A549 (cell line): ENCODE measurements around the gene LRRC71. TPM values are rescaled to one million over a fixed set of nuclear protein-coding genes. Genes with fewer than 3 reads are reported as not detected.

Source experiments
- ATAC-seq, 2 experiments: fragments of 200-7000 bp in 1 of 2; fragments of >200 bp in 1 of 2; cut with Nextera tagmentation in 1 of 2; cut with Tn5 transposase in 1 of 2; 3 replicates each; pipeline versions ENCODE4 v1.8.0 to v1.9.1; 2018 to 2020; ENCODE audit warnings: mild to moderate bottlenecking in 1 of 2, moderate library complexity in 1 of 2
- CTCF ChIA-PET: fragments of 300-600 bp; sonication (Branson Sonifier 250); formaldehyde crosslinking; extraction: SDS; loops from one replicate; lab custom pipeline; 2021; ENCODE audit warnings: antibody characterized with exemption, inconsistent platforms; lab: Yijun Ruan, JAX
- POLR2A ChIA-PET: fragments of 350-600 bp; formaldehyde crosslinking; extraction: SDS; loops from one replicate; lab custom pipeline; 2021; ENCODE audit warnings: antibody characterized with exemption, inconsistent platforms; lab: Yijun Ruan, JAX
- DNase-seq, 2 experiments: peaks; one replicate each; pipeline versions ENCODE4 v3.0.0 to v3.0.0-alpha.2; 2011 to 2016; ENCODE audit warnings: low read depth in 1 of 2, low spot score in 1 of 2
- FAIRE-seq: peaks from 2 replicates; lab custom pipeline; 2011; peaks lifted over from hg19 to GRCh38; lab: Jason Lieb, UNC
- H3K27ac ChIP-seq, 2 experiments: fragments of >200 bp; sonication (Bioruptor Twin); formaldehyde crosslinking; 3 replicates each; pipeline ENCODE4 v1.5.1; 2016 to 2017
- H3K4me1 ChIP-seq: fragments of >200 bp; sonication (Bioruptor Twin); formaldehyde crosslinking; 3 replicates; pipeline ENCODE4 v1.6.1; 2016
- H3K4me2 ChIP-seq: fragments of >200 bp; sonication (Bioruptor Twin); formaldehyde crosslinking; 3 replicates; pipeline ENCODE4 v1.6.1; 2016
- H3K4me3 ChIP-seq: fragments of >200 bp; sonication (Bioruptor Twin); formaldehyde crosslinking; 3 replicates; pipeline ENCODE4 v1.5.1; 2016
- H3K9me3 ChIP-seq: fragments of >200 bp; sonication (Bioruptor Twin); formaldehyde crosslinking; 3 replicates; pipeline ENCODE4 v1.6.1; 2016
- CBX2 ChIP-seq: fragments of 200-600 bp; sonication (generic); IDR thresholded peaks from 2 replicates; pipeline ENCODE4 v1.6.1; 2016; ENCODE audit warnings: low read depth, mild to moderate bottlenecking, borderline replicate concordance
- CBX8 ChIP-seq: fragments of 200-600 bp; sonication (generic); IDR thresholded peaks from 2 replicates; pipeline ENCODE4 v1.6.1; 2016
- EHF ChIP-seq: fragments of 250-450 bp; sonication (Bioruptor Pico); IDR thresholded peaks from 2 replicates; pipeline ENCODE4 v1.5.0; 2020; ENCODE audit warnings: mild to moderate bottlenecking
- EHMT2 ChIP-seq: fragments of 200-600 bp; sonication (generic); IDR thresholded peaks from 2 replicates; pipeline ENCODE4 v1.6.1; 2016; ENCODE audit warnings: antibody characterized with exemption, low read depth, mild to moderate bottlenecking, moderate library complexity
- EP300 ChIP-seq, 2 experiments: fragments of >200 bp; sonication (Bioruptor Twin); formaldehyde crosslinking; IDR thresholded peaks; 2 replicates in 1 of 2; 3 replicates in 1 of 2; pipeline ENCODE4 v1.6.1; 2016 to 2017
- FOSB ChIP-seq: fragments of 250-450 bp; sonication (Bioruptor Pico); IDR thresholded peaks from 2 replicates; pipeline ENCODE4 v1.5.0; 2020; ENCODE audit warnings: mild to moderate bottlenecking, moderate library complexity
- FOSL2 ChIP-seq, 2 experiments: fragments of 450-650 bp in 1 of 2; fragments of >200 bp in 1 of 2; sonication (Bioruptor Twin) in 1 of 2; formaldehyde crosslinking; IDR thresholded peaks; 2 replicates each; pipeline versions ENCODE4 v1.5.0 to v1.6.1; 2016 to 2020; ENCODE audit warnings: mild to moderate bottlenecking in 1 of 2, moderate library complexity in 1 of 2
- FOXS1 ChIP-seq: fragments of 250-450 bp; sonication (Bioruptor Pico); IDR thresholded peaks from 2 replicates; pipeline ENCODE4 v1.5.0; 2020; ENCODE audit warnings: mild to moderate bottlenecking, moderate library complexity
- GATA3 ChIP-seq: IDR thresholded peaks from 2 replicates; pipeline ENCODE4 v1.6.1; 2012; ENCODE audit warnings: borderline replicate concordance
- HDAC2 ChIP-seq: fragments of 200-600 bp; sonication (generic); IDR thresholded peaks from 2 replicates; pipeline ENCODE4 v1.6.1; 2016
- HEYL ChIP-seq: fragments of 250-450 bp; sonication (Bioruptor Pico); IDR thresholded peaks from 2 replicates; pipeline ENCODE4 v1.8.0; 2021; ENCODE audit warnings: mild to moderate bottlenecking, moderate library complexity
- HOXB13 ChIP-seq: fragments of 250-450 bp; sonication (Bioruptor Pico); IDR thresholded peaks from 2 replicates; pipeline ENCODE4 v1.5.0; 2020; ENCODE audit warnings: low read depth, mild to moderate bottlenecking, moderate library complexity
- JUN ChIP-seq, 2 experiments: fragments of >200 bp; sonication (Bioruptor Twin); formaldehyde crosslinking; IDR thresholded peaks; 2 replicates in 1 of 2; 3 replicates in 1 of 2; pipeline ENCODE4 v1.6.1; 2016 to 2017
- JUNB ChIP-seq: fragments of >200 bp; sonication (Bioruptor Twin); formaldehyde crosslinking; IDR thresholded peaks from 2 replicates; pipeline ENCODE4 v1.6.1; 2016
- MAFK ChIP-seq: fragments of 450-650 bp; IDR thresholded peaks from 2 replicates; pipeline ENCODE4 v1.6.1; 2014; ENCODE audit not compliant: partially characterized antibody
- MYC ChIP-seq: IDR thresholded peaks from 2 replicates; pipeline ENCODE4 v1.6.1; 2012; ENCODE audit warnings: mild to moderate bottlenecking, inconsistent platforms, low read length, improper control_type of control experiment, borderline replicate concordance
- NPAS2 ChIP-seq: fragments of 250-450 bp; sonication (Bioruptor Pico); IDR thresholded peaks from 2 replicates; pipeline ENCODE4 v1.8.0; 2022; ENCODE audit warnings: mild to moderate bottlenecking, moderate library complexity, borderline replicate concordance
- PHF8 ChIP-seq: fragments of 200-600 bp; sonication (generic); IDR thresholded peaks from 2 replicates; pipeline ENCODE4 v1.6.1; 2016; ENCODE audit warnings: low read depth, mild to moderate bottlenecking, antibody characterized with exemption, moderate library complexity, borderline replicate concordance
- POLR2AphosphoS2 ChIP-seq: conservative IDR thresholded peaks from 2 replicates; pipeline ENCODE4 v1.6.1; 2012; ENCODE audit warnings: low read length, improper control_type of control experiment, inconsistent platforms
- RCOR1 ChIP-seq: fragments of 150-350 bp; IDR thresholded peaks from 2 replicates; pipeline ENCODE4 v1.6.1; 2014; ENCODE audit warnings: antibody characterized with exemption, low read length, low read depth
- RFX5 ChIP-seq: fragments of 450-650 bp; IDR thresholded peaks from 2 replicates; pipeline ENCODE4 v1.7.1; 2014; ENCODE audit warnings: antibody characterized with exemption, mild to moderate bottlenecking, moderate library complexity
- RNF2 ChIP-seq: fragments of 200-600 bp; sonication (generic); IDR thresholded peaks from 2 replicates; pipeline ENCODE4 v1.6.1; 2016; ENCODE audit warnings: low read depth, mild to moderate bottlenecking, antibody characterized with exemption, moderate library complexity, borderline replicate concordance
- SMC3 ChIP-seq: fragments of >200 bp; sonication (Bioruptor Twin); formaldehyde crosslinking; IDR thresholded peaks from 3 replicates; pipeline ENCODE4 v1.6.1; 2018; ENCODE audit warnings: inconsistent platforms
- SREBF2 ChIP-seq: fragments of 450-650 bp; IDR thresholded peaks from 2 replicates; pipeline ENCODE4 v1.6.1; 2014; ENCODE audit warnings: mild to moderate bottlenecking, moderate library complexity
- TFCP2L1 ChIP-seq: fragments of 250-450 bp; sonication (Bioruptor Pico); IDR thresholded peaks from 2 replicates; pipeline ENCODE4 v1.5.0; 2021; ENCODE audit warnings: mild to moderate bottlenecking
- ZC3H11A ChIP-seq: fragments of 450-650 bp; IDR thresholded peaks from 2 replicates; pipeline ENCODE4 v1.6.1; 2014; ENCODE audit warnings: antibody characterized with exemption, mild to moderate bottlenecking
- ZFP36 ChIP-seq: fragments of 450-650 bp; IDR thresholded peaks from 2 replicates; pipeline ENCODE4 v1.6.1; 2014; ENCODE audit warnings: borderline replicate concordance; ENCODE audit not compliant: partially characterized antibody
- ZNF302 ChIP-seq: fragments of 250-450 bp; sonication (Bioruptor Pico); IDR thresholded peaks from 2 replicates; pipeline ENCODE4 v1.9.0; 2021; ENCODE audit warnings: inconsistent platforms, mild to moderate bottlenecking, moderate library complexity
- whole genome bisulfite sequencing: methylation state at CpG from one replicate; pipeline ENCODE4 v1.1.6; 2017; ENCODE audit errors: missing lambda C conversion rate; 5-methylcytosine and 5-hydroxymethylcytosine counted together
- polyA plus RNA-seq, 4 experiments: library from polyadenylated mRNA; depleted of rRNA in 3 of 4; stranded (reverse); fragments of >200 nt; fragmentation: RNase III in 1 of 4; extraction: RNeasy Plus Mini Kit Qiagen cat#74134 plus additional on column Dnase treatment in 1 of 4; gene quantifications; 2 replicates in 3 of 4; 3 replicates in 1 of 4; pipeline ENCODE4 v1.2.3, GENCODE V29; 2011 to 2017
- TF ChIP-seq, protein P1 (sequence below): fragments of 250-450 bp; sonication (Bioruptor Pico); IDR thresholded peaks from 2 replicates; pipeline ENCODE4 v1.5.0; 2021; ENCODE audit warnings: mild to moderate bottlenecking, moderate library complexity, borderline replicate concordance
- TF ChIP-seq, protein P2 (sequence below): fragments of 450-650 bp; IDR thresholded peaks from 2 replicates; pipeline ENCODE4 v1.6.1; 2014; ENCODE audit warnings: antibody characterized with exemption
- TF ChIP-seq, protein P3 (sequence below): IDR thresholded peaks from 2 replicates; pipeline ENCODE4 v1.6.1; 2012
- TF ChIP-seq, protein P4 (sequence below): IDR thresholded peaks from 2 replicates; pipeline ENCODE4 v1.6.1; 2012; ENCODE audit warnings: low read depth, borderline replicate concordance

The LRRC71 gene
- polyA plus RNA-seq, 2 of the 4 experiments (the other 2 are of a cell fraction), result 0.10 TPM; not detected in 1

DNA sequence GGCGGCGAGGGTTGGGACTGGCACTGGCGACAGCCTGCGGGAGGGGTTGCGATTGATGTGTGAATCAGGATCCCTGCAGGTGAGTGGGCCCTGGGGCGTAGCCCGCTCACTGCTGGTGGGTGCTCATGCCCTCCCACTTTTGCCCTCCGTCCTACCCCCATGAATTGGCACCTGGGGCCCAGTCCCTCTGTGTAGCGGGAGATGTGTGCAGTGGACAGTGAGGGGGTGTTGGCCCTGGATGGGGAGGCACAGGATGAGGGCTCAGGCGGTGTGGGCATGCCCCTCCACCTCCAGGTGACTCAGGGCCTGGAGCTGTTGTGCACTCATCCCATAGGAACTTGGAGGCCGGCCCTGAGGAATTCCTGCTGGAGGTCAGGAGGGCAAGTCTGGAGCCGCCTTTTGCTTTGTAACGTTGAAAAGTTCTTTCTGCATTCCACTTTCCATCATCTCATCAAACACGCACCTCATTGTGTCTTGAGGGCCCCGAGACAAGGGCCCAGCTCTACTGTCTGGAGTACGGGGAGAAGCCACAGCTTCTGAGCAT is 23.9 kb upstream of the LRRC71 start:
- Histone ChIP-seq H3K4me1 (peaks cover 72% of the 10 kb centered on the region), H3K9me3 (no peaks in the 10 kb centered on the region), H3K27ac (peak overlapping the region; percentile 88 to 93), H3K4me2 (peak overlapping the region; percentile 86), H3K4me3 (peak overlapping the region; percentile 1; the same call in 1 of the 3 replicates)
- DNase-seq, result peak; percentile 90 to 96
- TF ChIP-seq EHMT2 (no peak), TFCP2L1 (CRISPR knock-in tag) (no peak), ZC3H11A (no peak), CBX2 (no peak), FOSL2 (IDR thresholded peaks at IDR 0.05) (peak; percentile 63; the same call in 1 of the 2 replicates), FOSL2 (CRISPR knock-in tag; IDR thresholded peaks at IDR 0.05) (peak; percentile 92), FOSB (CRISPR knock-in tag) (no peak), RCOR1 (no peak), SREBF2 (no peak), SMC3 (no peak), CBX8 (no peak), JUN (IDR thresholded peaks at IDR 0.05) (peak; percentile 51 to 70; a peak in 4 of 5 replicates), GATA3 (peak; percentile 66; the same call in 1 of the 2 replicates), POLR2AphosphoS2 (no peak), FOXS1 (CRISPR knock-in tag) (no peak), ZNF302 (CRISPR knock-in tag) (no peak), HDAC2 (no peak), EHF (CRISPR knock-in tag) (no peak), MAFK (no peak), MYC (no peak), RNF2 (no peak), PHF8 (no peak), EP300 (IDR thresholded peaks at IDR 0.05) (peak in 1 of 2 experiments; percentile 50; a peak in 2 of 5 replicates), JUNB (peak; percentile 63), NPAS2 (CRISPR knock-in tag) (no peak), RFX5 (no peak), ZFP36 (no peak), HOXB13 (CRISPR knock-in tag) (0 out of 2 replicates have a peak, but pooled peaks have one; percentile 11), HEYL (CRISPR knock-in tag) (no peak)
- TF ChIP-seq, protein P1, sequence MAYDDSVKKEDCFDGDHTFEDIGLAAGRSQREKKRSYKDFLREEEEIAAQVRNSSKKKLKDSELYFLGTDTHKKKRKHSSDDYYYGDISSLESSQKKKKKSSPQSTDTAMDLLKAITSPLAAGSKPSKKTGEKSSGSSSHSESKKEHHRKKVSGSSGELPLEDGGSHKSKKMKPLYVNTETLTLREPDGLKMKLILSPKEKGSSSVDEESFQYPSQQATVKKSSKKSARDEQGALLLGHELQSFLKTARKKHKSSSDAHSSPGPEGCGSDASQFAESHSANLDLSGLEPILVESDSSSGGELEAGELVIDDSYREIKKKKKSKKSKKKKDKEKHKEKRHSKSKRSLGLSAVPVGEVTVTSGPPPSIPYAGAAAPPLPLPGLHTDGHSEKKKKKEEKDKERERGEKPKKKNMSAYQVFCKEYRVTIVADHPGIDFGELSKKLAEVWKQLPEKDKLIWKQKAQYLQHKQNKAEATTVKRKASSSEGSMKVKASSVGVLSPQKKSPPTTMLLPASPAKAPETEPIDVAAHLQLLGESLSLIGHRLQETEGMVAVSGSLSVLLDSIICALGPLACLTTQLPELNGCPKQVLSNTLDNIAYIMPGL (CRISPR knock-in tag), result no peak
- TF ChIP-seq, protein P2, sequence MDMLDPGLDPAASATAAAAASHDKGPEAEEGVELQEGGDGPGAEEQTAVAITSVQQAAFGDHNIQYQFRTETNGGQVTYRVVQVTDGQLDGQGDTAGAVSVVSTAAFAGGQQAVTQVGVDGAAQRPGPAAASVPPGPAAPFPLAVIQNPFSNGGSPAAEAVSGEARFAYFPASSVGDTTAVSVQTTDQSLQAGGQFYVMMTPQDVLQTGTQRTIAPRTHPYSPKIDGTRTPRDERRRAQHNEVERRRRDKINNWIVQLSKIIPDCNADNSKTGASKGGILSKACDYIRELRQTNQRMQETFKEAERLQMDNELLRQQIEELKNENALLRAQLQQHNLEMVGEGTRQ, result 0 out of 2 replicates have a peak, but pooled peaks have one; percentile 15
- TF ChIP-seq, protein P3, sequence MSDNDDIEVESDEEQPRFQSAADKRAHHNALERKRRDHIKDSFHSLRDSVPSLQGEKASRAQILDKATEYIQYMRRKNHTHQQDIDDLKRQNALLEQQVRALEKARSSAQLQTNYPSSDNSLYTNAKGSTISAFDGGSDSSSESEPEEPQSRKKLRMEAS, result peak; percentile 72
- TF ChIP-seq, protein P4, sequence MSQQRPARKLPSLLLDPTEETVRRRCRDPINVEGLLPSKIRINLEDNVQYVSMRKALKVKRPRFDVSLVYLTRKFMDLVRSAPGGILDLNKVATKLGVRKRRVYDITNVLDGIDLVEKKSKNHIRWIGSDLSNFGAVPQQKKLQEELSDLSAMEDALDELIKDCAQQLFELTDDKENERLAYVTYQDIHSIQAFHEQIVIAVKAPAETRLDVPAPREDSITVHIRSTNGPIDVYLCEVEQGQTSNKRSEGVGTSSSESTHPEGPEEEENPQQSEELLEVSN, result no peak
- peak; percentile 76 to 83 for ATAC-seq
- POLR2A ChIA-PET, result interaction anchor here (0.8 to 1.4 kb wide), 5 partner anchors 14 to 168 kb away, joined by 3 to 4 read pairs (median 3); partner anchors contain the start of genes ISG20L2 and METTL25B
- no peak for FAIRE-seq
- CTCF ChIA-PET, result interaction anchor here (1.0 to 8.6 kb wide), 6 partner anchors 11 to 58 kb away, joined by 3 to 84 read pairs (median 6); partner anchors contain the start of gene LRRC71
- 11% methylated on average over 16 of the region's 16 CpGs for WGBS
